Esophagus muscularis mucosa (tissue), 3 donors: ENCODE data around the gene TMEM131.

Source experiments
- POLR2A ChIP-seq: fragments of 450-650 bp; IDR thresholded peaks from one replicate; pipeline ENCODE4 v1.6.1; 2017; ENCODE audit warnings: antibody characterized with exemption, moderate library complexity, mild to moderate bottlenecking, low read depth
- TF ChIP-seq, protein P1 (sequence below), 3 experiments: fragments of 200-600 bp in 2 of 3; fragments of 450-650 bp in 1 of 3; sonication (generic) in 2 of 3; IDR thresholded peaks; one replicate each; pipeline ENCODE4 v1.5.1; 2017 to 2019; ENCODE audit warnings: antibody characterized with exemption in 3 of 3, mild to moderate bottlenecking in 2 of 3, moderate library complexity in 1 of 3

DNA sequence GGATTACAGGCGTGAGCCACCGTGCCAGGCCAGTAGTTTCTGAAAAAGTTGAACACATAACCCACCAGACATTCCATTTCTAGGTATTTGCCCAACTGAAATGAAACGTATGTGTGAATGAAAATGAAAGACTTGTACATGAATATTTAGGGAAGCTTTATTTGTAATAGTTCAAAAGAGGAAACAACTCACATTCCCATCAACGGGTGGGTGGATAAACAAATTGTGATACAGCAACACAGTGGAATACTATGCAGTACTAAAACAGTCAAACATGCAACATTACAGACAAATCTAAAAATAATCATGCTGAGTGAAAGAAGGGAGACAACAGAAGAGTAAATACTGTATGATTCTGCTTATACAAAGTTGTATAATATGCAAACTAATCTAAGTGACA is 46.8 kb downstream of the TMEM131 start:
- TF ChIP-seq, protein P1, sequence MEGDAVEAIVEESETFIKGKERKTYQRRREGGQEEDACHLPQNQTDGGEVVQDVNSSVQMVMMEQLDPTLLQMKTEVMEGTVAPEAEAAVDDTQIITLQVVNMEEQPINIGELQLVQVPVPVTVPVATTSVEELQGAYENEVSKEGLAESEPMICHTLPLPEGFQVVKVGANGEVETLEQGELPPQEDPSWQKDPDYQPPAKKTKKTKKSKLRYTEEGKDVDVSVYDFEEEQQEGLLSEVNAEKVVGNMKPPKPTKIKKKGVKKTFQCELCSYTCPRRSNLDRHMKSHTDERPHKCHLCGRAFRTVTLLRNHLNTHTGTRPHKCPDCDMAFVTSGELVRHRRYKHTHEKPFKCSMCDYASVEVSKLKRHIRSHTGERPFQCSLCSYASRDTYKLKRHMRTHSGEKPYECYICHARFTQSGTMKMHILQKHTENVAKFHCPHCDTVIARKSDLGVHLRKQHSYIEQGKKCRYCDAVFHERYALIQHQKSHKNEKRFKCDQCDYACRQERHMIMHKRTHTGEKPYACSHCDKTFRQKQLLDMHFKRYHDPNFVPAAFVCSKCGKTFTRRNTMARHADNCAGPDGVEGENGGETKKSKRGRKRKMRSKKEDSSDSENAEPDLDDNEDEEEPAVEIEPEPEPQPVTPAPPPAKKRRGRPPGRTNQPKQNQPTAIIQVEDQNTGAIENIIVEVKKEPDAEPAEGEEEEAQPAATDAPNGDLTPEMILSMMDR (IDR thresholded peaks at IDR 0.05), result no peak
- TF ChIP-seq POLR2A, result no peak
